ENCODE measurements around the gene RTEL1.
"Not testable (repeated sequence)": the region's sequence is repeated elsewhere in the genome, so short reads cannot be mapped to it uniquely, and the experiment has no call there.

RTEL1 gene

GRCh38 chr20:63671695-63672094, 13.6 kb downstream of the RTEL1 start:
- not testable (repeated sequence) for DNase-seq (ENCODE audit: low read depth in 2 of 2)

DNA sequence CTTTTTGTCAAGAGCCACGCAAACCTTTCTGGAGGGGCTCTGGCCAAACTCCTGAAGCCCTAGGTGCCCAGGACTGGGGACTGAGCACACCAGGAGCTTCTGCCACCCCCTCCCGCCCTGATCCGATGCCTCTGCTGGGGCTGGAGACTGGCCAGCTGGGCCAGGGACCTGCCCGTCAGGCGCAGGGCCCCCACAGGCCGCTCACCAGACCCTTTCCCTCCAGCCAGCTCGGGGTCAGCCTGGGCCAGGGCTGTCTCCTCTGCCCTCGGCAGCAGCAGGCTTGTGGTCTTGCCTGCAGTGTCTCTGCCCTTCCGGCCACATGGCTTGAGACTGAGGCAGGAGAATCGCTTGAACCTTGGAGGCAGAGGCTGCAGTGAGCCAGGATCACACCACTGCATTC, 14.6 kb downstream of the RTEL1 start:
- DNase-seq (ENCODE audit: low read depth in 2 of 2) = no peak

- DNase-seq (ENCODE audit: low read depth in 2 of 2) = no peak
Measured at GRCh38 chr20:63673951-63674350, 15.8 kb downstream of the RTEL1 start.

DNA sequence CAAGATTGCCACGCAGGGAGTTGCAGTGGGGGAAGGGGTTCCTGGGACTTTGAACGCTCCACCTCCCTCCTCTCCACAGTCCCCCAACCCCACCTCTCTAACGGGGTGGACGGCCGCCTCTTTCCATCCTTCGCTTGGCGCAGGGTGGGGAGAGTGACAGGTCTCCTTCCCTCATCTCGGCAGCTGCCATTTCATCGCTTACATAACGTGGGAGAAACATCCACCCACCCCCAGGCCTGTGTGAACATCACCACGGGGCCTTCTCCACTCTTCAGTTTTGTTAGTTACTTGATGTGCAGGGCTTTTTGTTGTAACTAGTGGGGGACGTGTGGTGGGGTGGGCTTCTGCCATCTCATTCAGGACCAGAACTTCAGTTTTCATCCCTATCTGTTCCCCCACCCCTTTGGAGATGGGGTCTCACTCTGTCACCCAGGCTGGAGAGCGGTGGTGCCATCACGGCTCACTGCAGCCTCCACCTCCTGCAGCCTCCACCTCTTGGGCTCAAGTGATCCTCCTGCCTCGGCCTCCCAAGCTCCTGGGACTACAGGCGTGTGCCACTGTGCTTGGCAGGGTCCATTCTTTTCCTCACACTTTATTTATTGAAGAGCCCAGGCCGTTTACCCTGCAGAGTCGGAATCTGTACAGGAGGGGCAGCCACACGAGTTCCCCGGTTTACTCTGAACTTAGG, 17.7 kb downstream of the RTEL1 start:
- DNase-seq (ENCODE audit: low read depth in 2 of 2) = no peak

- DNase-seq (ENCODE audit: low read depth in 2 of 2) = no peak
Measured at GRCh38 chr20:63678071-63678470, 20.0 kb downstream of the RTEL1 start.

GRCh38 chr20:63678667-63679465, 20.8 kb downstream of the RTEL1 start:
- no peak for DNase-seq (ENCODE audit: low read depth in 2 of 2)

DNA sequence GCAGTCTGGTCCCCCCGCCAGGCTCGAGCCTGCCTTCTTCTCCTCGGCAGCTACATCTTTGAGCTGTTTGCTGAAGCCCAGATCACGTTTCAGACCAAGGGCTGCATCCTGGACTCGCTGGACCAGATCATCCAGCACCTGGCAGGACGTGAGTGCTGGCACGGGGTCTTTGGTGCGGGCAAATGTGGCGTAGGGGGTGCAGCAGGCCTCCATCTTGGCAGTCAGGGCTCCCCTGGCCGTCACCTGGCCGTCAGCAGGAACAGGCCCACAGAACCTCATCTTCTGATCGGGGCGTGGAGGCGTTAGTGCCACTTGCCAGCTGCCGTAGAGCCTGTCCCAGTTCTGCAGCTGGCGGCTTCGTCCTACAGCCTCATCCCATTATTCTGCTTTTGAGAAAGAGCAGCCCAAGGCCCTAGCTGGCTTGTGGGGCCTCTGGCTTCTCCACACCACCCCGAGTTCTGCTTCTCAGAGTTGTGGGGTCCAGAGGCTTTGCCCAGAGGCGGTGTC, 21.7 kb downstream of the RTEL1 start:
- no peak for DNase-seq (ENCODE audit: low read depth in 2 of 2)

GRCh38 chr20:63680427-63680826, 22.3 kb downstream of the RTEL1 start:
- DNase-seq (ENCODE audit: low read depth in 2 of 2) = no peak

DNA sequence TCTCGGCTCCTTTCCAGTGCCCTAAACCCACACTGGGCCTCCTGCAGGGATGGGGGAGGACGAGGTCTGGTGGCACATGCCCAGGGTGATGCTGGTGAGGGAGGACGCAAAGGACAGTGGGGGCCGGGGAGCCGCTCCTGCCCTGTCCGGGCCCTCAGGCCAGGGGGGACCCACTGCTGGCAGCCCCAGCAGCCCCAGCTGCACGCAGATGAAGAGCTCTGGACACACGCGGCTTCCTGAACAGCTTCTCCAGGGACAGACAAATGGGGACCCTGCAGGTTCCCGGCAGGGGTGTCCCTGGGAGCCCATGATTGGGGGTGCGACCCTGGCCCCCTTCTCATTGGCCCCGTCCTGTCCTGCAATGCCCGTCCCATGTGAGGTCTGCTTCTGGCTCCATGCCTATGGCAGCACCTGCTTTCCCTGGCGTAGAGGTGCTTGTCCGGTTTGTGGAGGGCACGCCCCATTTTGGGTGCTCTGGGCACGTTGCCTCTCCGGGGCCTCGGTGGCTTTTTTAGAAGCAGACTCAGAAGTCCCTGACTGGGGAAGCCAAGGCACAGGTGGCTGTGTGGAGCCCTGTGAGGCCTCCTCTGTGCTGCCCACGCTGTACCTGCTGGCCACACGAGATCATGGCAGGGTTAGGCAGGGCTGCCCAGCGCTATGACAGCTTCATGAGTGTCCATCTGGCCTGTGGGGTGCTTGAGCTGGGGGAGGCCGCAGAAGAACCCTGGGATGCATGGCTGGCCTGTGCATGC, 22.9 kb downstream of the RTEL1 start:
- no peak for DNase-seq (ENCODE audit: low read depth in 2 of 2)

- DNase-seq (ENCODE audit: low read depth in 2 of 2) = no peak
Measured at GRCh38 chr20:63681609-63682142, 23.6 kb downstream of the RTEL1 start.

- no peak for DNase-seq (ENCODE audit: low read depth in 2 of 2)
Measured at GRCh38 chr20:63682384-63683139, 24.4 kb downstream of the RTEL1 start.

DNA sequence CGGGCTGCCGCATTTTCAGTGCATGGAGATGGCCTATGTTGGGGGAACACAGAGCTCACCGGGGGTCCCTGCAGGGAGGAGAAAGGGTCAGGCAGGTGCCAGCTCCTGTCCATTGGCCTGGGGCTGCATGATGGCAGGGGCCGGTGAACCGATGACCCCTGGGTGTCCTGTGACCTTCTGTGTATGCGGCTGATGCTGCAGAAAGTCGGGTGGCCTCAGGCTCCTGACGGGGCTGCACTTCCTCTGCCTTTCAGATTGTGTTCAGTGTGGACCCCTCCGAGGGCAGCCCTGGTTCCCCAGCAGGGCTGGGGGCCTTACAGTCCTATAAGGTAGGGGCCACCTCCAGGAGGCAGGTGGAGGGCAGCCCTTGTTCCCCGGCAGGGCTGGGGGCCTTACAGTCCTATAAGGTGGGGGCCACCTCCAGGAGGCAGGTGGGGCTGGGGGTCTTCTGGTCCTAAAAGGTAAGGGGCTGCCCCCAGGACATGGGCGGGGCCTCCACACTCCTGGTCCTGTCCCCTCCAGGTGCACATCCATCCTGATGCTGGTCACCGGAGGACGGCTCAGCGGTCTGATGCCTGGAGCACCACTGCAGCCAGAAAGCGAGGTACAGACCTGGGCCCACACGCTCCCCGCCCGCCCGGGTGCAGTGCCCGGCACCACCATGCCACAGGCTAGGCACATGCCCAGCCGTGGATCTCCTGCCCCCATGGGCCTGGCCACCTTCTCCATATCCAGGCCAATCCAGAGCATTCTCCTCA, 27.3 kb downstream of the RTEL1 start:
- DNase-seq (ENCODE audit: low read depth in 2 of 2) = no peak

DNA sequence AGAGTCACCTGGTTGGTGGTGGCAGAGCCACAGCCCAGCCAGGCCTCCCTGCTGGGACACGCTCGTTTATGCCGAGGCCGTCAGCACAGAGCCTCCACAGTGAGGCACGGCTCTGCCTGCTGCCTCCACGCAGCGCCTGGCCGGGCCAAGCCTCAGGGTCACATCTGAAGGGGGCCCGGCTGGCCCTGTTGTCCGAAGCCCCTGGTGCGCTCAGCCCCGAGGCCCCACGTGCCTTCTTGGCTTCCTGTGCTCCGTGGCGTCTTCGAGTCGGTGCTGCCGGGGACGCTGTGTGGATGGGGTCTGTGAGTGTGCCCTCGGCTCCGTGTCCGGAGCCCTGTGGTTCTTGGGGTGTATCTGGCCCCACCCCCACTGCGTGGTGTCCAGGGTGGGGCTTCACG, 28.0 kb downstream of the RTEL1 start:
- DNase-seq (ENCODE audit: low read depth in 2 of 2) = no peak

DNA sequence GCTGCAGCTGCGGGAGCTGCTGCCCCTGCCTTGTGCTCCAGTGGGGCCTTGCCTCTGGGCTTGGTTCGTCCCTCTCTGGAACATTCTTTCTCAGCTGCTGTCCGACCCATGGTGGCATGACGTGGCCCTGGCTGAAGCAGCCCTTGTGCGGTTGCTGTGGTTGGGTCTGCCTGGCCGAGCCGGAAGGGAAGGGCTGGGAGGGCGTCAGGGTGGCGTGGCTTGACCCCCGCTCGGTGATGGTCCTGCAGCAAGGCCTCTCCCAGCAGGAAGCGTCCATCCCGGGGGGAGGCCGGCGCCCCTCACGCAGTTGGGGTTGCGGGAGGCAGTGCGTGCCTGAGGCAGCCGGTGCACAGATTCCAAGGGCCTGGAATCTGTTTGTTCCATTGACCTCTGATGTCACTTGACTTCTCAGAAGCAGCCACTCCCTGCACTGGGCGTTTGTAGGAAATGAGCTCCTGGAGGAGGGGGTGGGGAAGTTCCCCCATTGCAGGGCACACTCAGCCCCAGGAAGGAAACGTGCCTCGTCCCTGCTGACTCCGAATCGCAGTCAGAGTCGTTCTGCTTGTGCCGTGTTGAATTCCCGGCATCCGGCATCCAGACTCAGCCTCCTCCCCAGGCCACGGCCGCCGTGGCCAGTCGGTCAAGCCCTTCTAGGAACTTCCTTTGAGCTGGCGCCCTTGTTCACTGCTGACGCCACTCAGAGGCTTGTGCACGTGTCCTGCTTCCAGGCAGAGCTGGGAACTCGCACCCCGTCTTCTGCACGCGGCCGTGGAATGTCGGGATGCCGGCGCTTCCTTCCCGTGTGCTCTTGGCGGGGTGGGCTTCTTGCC, 28.6 kb downstream of the RTEL1 start:
- peak; percentile 44 to 52 for DNase-seq (ENCODE audit: low read depth in 2 of 2)

DNA sequence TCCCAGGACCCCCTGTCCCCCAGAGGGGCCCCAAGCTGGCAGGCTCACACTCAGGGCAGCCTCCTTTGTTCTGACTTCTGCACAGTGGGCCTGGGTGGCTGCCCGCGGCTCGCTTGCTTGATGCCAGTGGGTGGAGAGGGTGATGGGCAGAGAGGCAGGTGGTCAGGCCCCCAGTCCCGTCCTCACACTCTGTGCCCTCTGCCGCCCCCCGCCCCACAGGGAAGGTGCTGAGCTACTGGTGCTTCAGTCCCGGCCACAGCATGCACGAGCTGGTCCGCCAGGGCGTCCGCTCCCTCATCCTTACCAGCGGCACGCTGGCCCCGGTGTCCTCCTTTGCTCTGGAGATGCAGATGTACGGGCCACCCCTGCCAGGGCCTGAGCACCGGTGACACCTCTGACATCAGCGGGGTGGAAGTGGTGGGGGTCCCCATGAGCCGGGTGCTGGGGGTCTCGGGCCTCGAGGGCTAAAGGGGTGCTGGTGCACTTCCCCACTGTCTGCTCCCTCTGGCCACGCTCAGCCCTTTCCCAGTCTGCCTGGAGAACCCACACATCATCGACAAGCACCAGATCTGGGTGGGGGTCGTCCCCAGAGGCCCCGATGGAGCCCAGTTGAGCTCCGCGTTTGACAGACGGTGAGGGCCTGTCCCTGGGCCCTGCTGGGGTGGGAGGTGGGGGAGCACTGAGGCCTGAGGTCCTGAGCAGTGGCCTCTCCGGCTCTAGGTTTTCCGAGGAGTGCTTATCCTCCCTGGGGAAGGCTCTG, 29.5 kb downstream of the RTEL1 start:
- DNase-seq (ENCODE audit: low read depth in 2 of 2) = no peak

GRCh38 chr20:63688228-63689045, 30.3 kb downstream of the RTEL1 start:
- no peak for DNase-seq (ENCODE audit: low read depth in 2 of 2)

GRCh38 chr20:63689046-63690002, 31.2 kb downstream of the RTEL1 start:
- no peak for DNase-seq (ENCODE audit: low read depth in 2 of 2)
